C4-2B (cell line): Measurements from ENCODE around the gene MED6.

Source experiments
- CTCF ChIP-seq: fragments of 450-650 bp; conservative IDR thresholded peaks from 2 replicates; pipeline ENCODE4 v1.5.1; 2017; ENCODE audit warnings: mild to moderate bottlenecking
- ZFX ChIP-seq: fragments of 450-650 bp; IDR thresholded peaks from 2 replicates; pipeline ENCODE4 v1.6.1; 2017

- no peak for TF ChIP-seq CTCF
- no peak for TF ChIP-seq ZFX
Measured at GRCh38 chr14:70536830-70537229, 63.6 kb downstream of the MED6 start.
